HCT116 (cell line): Measurements from ENCODE around the gene NLRC5. TPM values are rescaled to one million over a fixed set of nuclear protein-coding genes. Genes with fewer than 3 reads are reported as not detected.

Experiments
- ATAC-seq: fragments of 200-7000 bp; cut with Tn5 transposase; 2 replicates; pipeline ENCODE4 v1.9.1; 2020; ENCODE audit warnings: mild to moderate bottlenecking, moderate library complexity
- BruUV-seq: library from RNA; stranded (reverse); fragments of 400-500 nt; replicated peaks from 2 replicates; lab custom pipeline; 2021; lab: Mats Ljungman, UMichigan
- CTCF ChIA-PET: fragments of 300-600 bp; sonication (Branson Sonifier 250); formaldehyde crosslinking; loops from one replicate; lab custom pipeline; 2021; ENCODE audit warnings: antibody characterized with exemption; lab: Charles Lee
- POLR2A ChIA-PET: fragments of 300-600, 350-600 bp; sonication (Branson Sonifier 250); formaldehyde crosslinking; loops from one replicate; lab custom pipeline; 2021; ENCODE audit warnings: antibody characterized with exemption; lab: Charles Lee
- RAD21 ChIA-PET, 2 experiments: fragments of 300-600 bp; sonication (Branson Sonifier 250); formaldehyde crosslinking; loops; one replicate each; lab custom pipeline; 2023; ENCODE audit warnings: low total read pairs in 2 of 2; ENCODE audit not compliant: uncharacterized antibody in 2 of 2, unreplicated experiment in 2 of 2, low non-redundant PET in 1 of 2; lab: Charles Lee
- DNase-seq: peaks from one replicate; pipeline ENCODE4 v3.0.0-alpha.2; 2010; ENCODE audit warnings: low read depth, low spot score
- H2AFZ ChIP-seq: fragments of 200-600 bp; shearing (Covaris generic), sonication (generic); 2 replicates; pipeline ENCODE4 v1.6.1; 2017; ENCODE audit warnings: low read depth, mixed run types, mixed read lengths, antibody characterized with exemption, low read length; ENCODE audit not compliant: poor library complexity, severe bottlenecking
- H3K27ac ChIP-seq: 2 replicates; pipeline ENCODE4 v1.5.1; 2012; ENCODE audit warnings: low read depth, low read length
- H3K27me3 ChIP-seq: fragments of 200-600 bp; sonication (generic); 2 replicates; pipeline ENCODE4 v1.6.1; 2016; ENCODE audit warnings: mixed run types, low read length, mixed read lengths; ENCODE audit not compliant: insufficient read depth
- H3K36me3 ChIP-seq, 2 experiments: fragments of 200-500 bp in 1 of 2; fragments of 200-600 bp in 1 of 2; sonication (Bioruptor generic) in 1 of 2; sonication (generic) in 1 of 2; 2 replicates each; pipeline versions ENCODE4 v1.5.1 to v1.6.1; 2014 to 2016; ENCODE audit warnings: low read length in 2 of 2, inconsistent platforms in 1 of 2, mixed read lengths in 1 of 2, mixed run types in 1 of 2; ENCODE audit not compliant: insufficient read depth in 2 of 2, control insufficient read depth in 1 of 2
- H3K4me1 ChIP-seq, 2 experiments: fragments of 200-600 bp in 1 of 2; sonication (generic) in 1 of 2; 2 replicates each; pipeline versions ENCODE4 v1.5.1 to v1.6.1; 2012 to 2017; ENCODE audit warnings: low read length in 2 of 2, inconsistent platforms in 1 of 2, mild to moderate bottlenecking in 1 of 2, mixed read lengths in 1 of 2, mixed run types in 1 of 2, moderate library complexity in 1 of 2; ENCODE audit not compliant: insufficient read depth in 2 of 2, control insufficient read depth in 1 of 2
- H3K4me2 ChIP-seq: fragments of 200-600 bp; sonication (generic); 2 replicates; pipeline ENCODE4 v1.6.1; 2017; ENCODE audit warnings: mixed run types, low read length, mixed read lengths
- H3K4me3 ChIP-seq, 2 experiments: fragments of 200-600 bp in 1 of 2; sonication (generic) in 1 of 2; replicated peaks in 1 of 2; 2 replicates each; pipeline ENCODE4 v1.5.1; 2011 to 2016; ENCODE audit warnings: low read length in 2 of 2, control low read depth in 1 of 2, low read depth in 1 of 2, mild to moderate bottlenecking in 1 of 2, mixed read lengths in 1 of 2, mixed run types in 1 of 2
- H3K79me2 ChIP-seq: fragments of 200-600 bp; sonication (generic); 2 replicates; pipeline ENCODE4 v1.6.1; 2017; ENCODE audit warnings: mild to moderate bottlenecking, mixed run types, low read length, moderate library complexity, mixed read lengths; ENCODE audit not compliant: insufficient read depth
- H3K9ac ChIP-seq: fragments of 200-600 bp; sonication (generic); 2 replicates; pipeline ENCODE4 v1.6.1; 2016; ENCODE audit warnings: low read length, mixed read lengths
- H3K9me2 ChIP-seq: fragments of 200-600 bp; sonication (generic), shearing (Covaris generic); 2 replicates; pipeline ENCODE4 v1.6.1; 2017; ENCODE audit warnings: mixed run types, mild to moderate bottlenecking, moderate library complexity; ENCODE audit not compliant: insufficient read depth
- H3K9me3 ChIP-seq, 2 experiments: fragments of 200-500 bp in 1 of 2; fragments of 200-600 bp in 1 of 2; sonication (Bioruptor generic) in 1 of 2; sonication (generic) in 1 of 2; 2 replicates each; pipeline ENCODE4 v1.6.1; 2014 to 2017; ENCODE audit warnings: low read length in 2 of 2, mixed read lengths in 2 of 2, inconsistent platforms in 1 of 2, low read depth in 1 of 2, mild to moderate bottlenecking in 1 of 2, mixed run types in 1 of 2, moderate library complexity in 1 of 2; ENCODE audit not compliant: control insufficient read depth in 1 of 2, insufficient read depth in 1 of 2
- H4K20me1 ChIP-seq: fragments of 200-600 bp; sonication (generic), shearing (Covaris generic); 2 replicates; pipeline ENCODE4 v1.6.1; 2017; ENCODE audit warnings: mixed run types, mild to moderate bottlenecking, moderate library complexity; ENCODE audit not compliant: insufficient read depth
- ATF3 ChIP-seq: IDR thresholded peaks from 2 replicates; pipeline ENCODE4 v1.6.1; 2012
- CBX3 ChIP-seq: IDR thresholded peaks from 2 replicates; pipeline ENCODE4 v1.6.1; 2012; ENCODE audit warnings: low read depth
- CEBPB ChIP-seq: IDR thresholded peaks from 2 replicates; pipeline ENCODE4 v1.6.1; 2012; ENCODE audit warnings: low read depth
- ELF1 ChIP-seq: IDR thresholded peaks from 2 replicates; pipeline ENCODE4 v1.6.1; 2012; ENCODE audit warnings: low read depth, borderline replicate concordance
- EZH2 ChIP-seq: fragments of 200-600 bp; sonication (generic); IDR thresholded peaks from 2 replicates; pipeline ENCODE4 v1.6.1; 2017; ENCODE audit warnings: antibody characterized with exemption, mixed run types
- EZH2phosphoT487 ChIP-seq: fragments of 200-600 bp; IDR thresholded peaks from 2 replicates; pipeline ENCODE4 v1.6.1; 2018; ENCODE audit warnings: antibody characterized with exemption, borderline replicate concordance
- FOSL1 ChIP-seq: IDR thresholded peaks from 2 replicates; pipeline ENCODE4 v1.6.1; 2012; ENCODE audit warnings: low read depth
- JUND ChIP-seq: IDR thresholded peaks from 2 replicates; pipeline ENCODE4 v1.6.1; 2012
- MAX ChIP-seq: IDR thresholded peaks from 2 replicates; pipeline ENCODE4 v1.6.1; 2012
- POLR2A ChIP-seq: IDR thresholded peaks from 2 replicates; pipeline ENCODE4 v1.7.0; 2011; ENCODE audit warnings: borderline replicate concordance; ENCODE audit not compliant: insufficient read depth, insufficient read length; ENCODE audit errors: extremely low read depth
- POLR2AphosphoS5 ChIP-seq: IDR thresholded peaks from 2 replicates; pipeline ENCODE4 v1.6.1; 2011; ENCODE audit warnings: mild to moderate bottlenecking, low read depth, low read length, moderate library complexity
- RAD21 ChIP-seq: IDR thresholded peaks from 2 replicates; pipeline ENCODE4 v1.6.1; 2012; ENCODE audit warnings: low read depth, mild to moderate bottlenecking
- REST ChIP-seq: IDR thresholded peaks from 2 replicates; pipeline ENCODE4 v1.6.1; 2012; ENCODE audit warnings: low read depth
- SIN3A ChIP-seq: IDR thresholded peaks from 2 replicates; pipeline ENCODE4 v1.6.1; 2012; ENCODE audit warnings: low read depth
- SP1 ChIP-seq: IDR thresholded peaks from 2 replicates; pipeline ENCODE4 v1.6.1; 2012; ENCODE audit warnings: low read depth
- SRF ChIP-seq: IDR thresholded peaks from 2 replicates; pipeline ENCODE4 v1.6.1; 2012; ENCODE audit warnings: low read depth
- ZFX ChIP-seq: fragments of 450-650 bp; IDR thresholded peaks from 2 replicates; pipeline ENCODE4 v1.6.1; 2017
- ZNF274 ChIP-seq: fragments of 200-500 bp; sonication (Bioruptor generic); IDR thresholded peaks from 2 replicates; pipeline ENCODE4 v1.6.1; 2014; ENCODE audit warnings: mild to moderate bottlenecking, low read depth, low read length, inconsistent platforms
- intact Hi-C: fragments of 100-400 bp; cut with micrococcal nuclease; formaldehyde crosslinking; loops from 2 replicates; pipeline ENCODE4 v1.10.0; 2022
- total RNA-seq: library from RNA; stranded (reverse); gene quantifications from one replicate; pipeline ENCODE4 v1.2.1, GENCODE V29; 2021; ENCODE audit not compliant: unreplicated experiment

NLRC5 gene
- total RNA-seq, 1 experiment from 2014 or later = 10.4 TPM

GRCh38 chr16:57054338-57054737 is 65.0 kb downstream of the NLRC5 start:
- CTCF ChIA-PET = no interaction called here
- intact Hi-C loops = no loop called here

More at GRCh38 chr16:57054338-57054737, 65.0 kb downstream of the NLRC5 start:
- no peak overlapping the region for H3K9ac ChIP-seq
- POLR2A ChIA-PET = no interaction called here
- no peak overlapping the region for H3K4me3 ChIP-seq
- no peak for TF ChIP-seq FOSL1
- TF ChIP-seq ZNF274 = no peak
- TF ChIP-seq SRF = no peak
- TF ChIP-seq EZH2phosphoT487 = no peak
- TF ChIP-seq ATF3 = no peak
- no peak for TF ChIP-seq MAX
- no peak for TF ChIP-seq CBX3
- no peak for TF ChIP-seq POLR2AphosphoS5
- no peak for TF ChIP-seq CEBPB
- TF ChIP-seq ZFX = no peak
- TF ChIP-seq RAD21 = no peak
- TF ChIP-seq REST = no peak
- TF ChIP-seq POLR2A = no peak
- no peak for TF ChIP-seq JUND
- no peak for TF ChIP-seq EZH2
- no peak for TF ChIP-seq SP1
- no peak for TF ChIP-seq SIN3A
- no peak for TF ChIP-seq ELF1
- no peak for ATAC-seq
- no peaks in the 10 kb centered on the region for H3K27me3 ChIP-seq
- no peak for DNase-seq
- H3K9me3 ChIP-seq = no peaks in the 10 kb centered on the region
- peaks cover 0 to 9% of the 10 kb centered on the region in 2 experiments; a peak in 2 of 4 replicates for H3K4me1 ChIP-seq
- no TSS peak for BruUV-seq
- H3K27ac ChIP-seq = no peak overlapping the region
- no peaks in the 10 kb centered on the region for H4K20me1 ChIP-seq
- H3K36me3 ChIP-seq = no peaks in the 10 kb centered on the region
- no peak overlapping the region for H2AFZ ChIP-seq
- RAD21 ChIA-PET = no interaction called here
- H3K4me2 ChIP-seq = no peak overlapping the region
- H3K79me2 ChIP-seq = no peaks in the 10 kb centered on the region
- no peaks in the 10 kb centered on the region for H3K9me2 ChIP-seq
